HEK293 (cell line): ENCODE measurements around the gene RPL15.
A peak's percentile ranks its signal among the peaks of the same experiment; 100 is the strongest.

Experiments used
- BCL11A ChIP-seq: fragments of 450-650 bp; formaldehyde crosslinking; IDR thresholded peaks from 2 replicates; pipeline ENCODE4 v1.5.1; 2016; ENCODE audit warnings: low read depth, missing biosample characterization, missing genetic modification characterization
- KLF1 ChIP-seq: fragments of 450-650 bp; formaldehyde crosslinking; IDR thresholded peaks from 2 replicates; pipeline ENCODE4 v1.5.1; 2016; ENCODE audit warnings: missing biosample characterization, missing genetic modification characterization
- KLF8 ChIP-seq: fragments of 450-650 bp; formaldehyde crosslinking; IDR thresholded peaks from 2 replicates; pipeline ENCODE4 v1.5.1; 2016; ENCODE audit warnings: missing biosample characterization, missing genetic modification characterization
- KLF9 ChIP-seq: fragments of 450-650 bp; formaldehyde crosslinking; IDR thresholded peaks from 2 replicates; pipeline ENCODE4 v1.5.1; 2016; ENCODE audit warnings: missing biosample characterization, missing genetic modification characterization, low read depth
- SCRT1 ChIP-seq: fragments of 450-650 bp; formaldehyde crosslinking; IDR thresholded peaks from 2 replicates; pipeline ENCODE4 v1.5.1; 2016; ENCODE audit warnings: missing biosample characterization, missing genetic modification characterization, borderline replicate concordance
- SCRT2 ChIP-seq: fragments of 450-650 bp; formaldehyde crosslinking; IDR thresholded peaks from 2 replicates; pipeline ENCODE4 v1.5.1; 2016; ENCODE audit warnings: missing biosample characterization, missing genetic modification characterization
- ZBTB17 ChIP-seq: fragments of 450-650 bp; formaldehyde crosslinking; IDR thresholded peaks from 2 replicates; pipeline ENCODE4 v1.5.1; 2016; ENCODE audit warnings: missing biosample characterization, missing genetic modification characterization
- ZFHX2 ChIP-seq: fragments of 450-650 bp; formaldehyde crosslinking; conservative IDR thresholded peaks from 2 replicates; pipeline ENCODE4 v1.5.1; 2016; ENCODE audit warnings: missing biosample characterization, missing genetic modification characterization
- ZFP3 ChIP-seq: fragments of 450-650 bp; formaldehyde crosslinking; IDR thresholded peaks from 2 replicates; pipeline ENCODE4 v1.5.1; 2016; ENCODE audit warnings: low read depth, missing biosample characterization, missing genetic modification characterization
- ZFP41 ChIP-seq: fragments of 450-650 bp; formaldehyde crosslinking; IDR thresholded peaks from 2 replicates; pipeline ENCODE4 v1.5.1; 2016; ENCODE audit warnings: missing biosample characterization, missing genetic modification characterization, borderline replicate concordance
- ZNF155 ChIP-seq: fragments of 450-650 bp; formaldehyde crosslinking; IDR thresholded peaks from 2 replicates; pipeline ENCODE4 v1.5.1; 2016; ENCODE audit warnings: missing biosample characterization, missing genetic modification characterization
- ZNF202 ChIP-seq: fragments of 450-650 bp; formaldehyde crosslinking; IDR thresholded peaks from 2 replicates; pipeline ENCODE4 v1.5.1; 2016; ENCODE audit warnings: missing biosample characterization, missing genetic modification characterization, borderline replicate concordance
- ZNF23 ChIP-seq: fragments of 450-650 bp; formaldehyde crosslinking; IDR thresholded peaks from 2 replicates; pipeline ENCODE4 v1.5.1; 2016; ENCODE audit warnings: missing biosample characterization, missing genetic modification characterization, borderline replicate concordance
- ZNF248 ChIP-seq: fragments of 450-650 bp; formaldehyde crosslinking; IDR thresholded peaks from 2 replicates; pipeline ENCODE4 v1.5.1; 2017; ENCODE audit warnings: missing biosample characterization, missing genetic modification characterization
- ZNF341 ChIP-seq: fragments of 450-650 bp; formaldehyde crosslinking; IDR thresholded peaks from 2 replicates; pipeline ENCODE4; 2016; ENCODE audit warnings: low read depth, missing biosample characterization, missing genetic modification characterization
- ZNF394 ChIP-seq: fragments of 450-650 bp; formaldehyde crosslinking; IDR thresholded peaks from 2 replicates; pipeline ENCODE4 v1.5.1; 2016; ENCODE audit warnings: missing biosample characterization, missing genetic modification characterization, mild to moderate bottlenecking, moderate library complexity, borderline replicate concordance
- ZNF426 ChIP-seq: fragments of 450-650 bp; formaldehyde crosslinking; IDR thresholded peaks from 2 replicates; pipeline ENCODE4 v1.5.1; 2017; ENCODE audit warnings: missing biosample characterization, missing genetic modification characterization, mild to moderate bottlenecking, inconsistent platforms, moderate library complexity
- ZNF548 ChIP-seq: fragments of 450-650 bp; formaldehyde crosslinking; IDR thresholded peaks from 2 replicates; pipeline ENCODE4 v1.5.1; 2016; ENCODE audit warnings: missing biosample characterization, missing genetic modification characterization
- ZNF629 ChIP-seq: fragments of 450-650 bp; formaldehyde crosslinking; IDR thresholded peaks from 2 replicates; pipeline ENCODE4 v1.5.1; 2017; ENCODE audit warnings: missing biosample characterization, missing genetic modification characterization
- ZNF664 ChIP-seq: fragments of 450-650 bp; formaldehyde crosslinking; IDR thresholded peaks from 2 replicates; pipeline ENCODE4 v1.5.1; 2016; ENCODE audit warnings: missing biosample characterization, missing genetic modification characterization
- ZNF768 ChIP-seq: fragments of 450-650 bp; formaldehyde crosslinking; IDR thresholded peaks from 2 replicates; pipeline ENCODE4 v1.5.1; 2018; ENCODE audit warnings: missing biosample characterization, mild to moderate bottlenecking, missing genetic modification characterization
- TF ChIP-seq, protein P1 (sequence below): fragments of 450-650 bp; formaldehyde crosslinking; IDR thresholded peaks from 2 replicates; pipeline ENCODE4 v1.5.1; 2016; ENCODE audit warnings: missing biosample characterization, missing genetic modification characterization
- TF ChIP-seq, protein P2 (sequence below): fragments of 450-650 bp; formaldehyde crosslinking; IDR thresholded peaks from 2 replicates; pipeline ENCODE4 v1.5.1; 2016; ENCODE audit warnings: missing biosample characterization, missing genetic modification characterization
- TF ChIP-seq, protein P3 (sequence below): fragments of 450-650 bp; formaldehyde crosslinking; IDR thresholded peaks from 2 replicates; pipeline ENCODE4 v1.5.1; 2017; ENCODE audit warnings: missing biosample characterization, mild to moderate bottlenecking, missing genetic modification characterization, moderate library complexity
- TF ChIP-seq, protein P4 (sequence below): fragments of 450-650 bp; formaldehyde crosslinking; IDR thresholded peaks from 2 replicates; pipeline ENCODE4 v1.5.1; 2016; ENCODE audit warnings: missing biosample characterization, missing genetic modification characterization
- TF ChIP-seq, protein P5 (sequence below): fragments of 450-650 bp; formaldehyde crosslinking; IDR thresholded peaks from 2 replicates; pipeline ENCODE4 v1.5.1; 2016; ENCODE audit warnings: missing biosample characterization, missing genetic modification characterization

RPL15 gene

DNA sequence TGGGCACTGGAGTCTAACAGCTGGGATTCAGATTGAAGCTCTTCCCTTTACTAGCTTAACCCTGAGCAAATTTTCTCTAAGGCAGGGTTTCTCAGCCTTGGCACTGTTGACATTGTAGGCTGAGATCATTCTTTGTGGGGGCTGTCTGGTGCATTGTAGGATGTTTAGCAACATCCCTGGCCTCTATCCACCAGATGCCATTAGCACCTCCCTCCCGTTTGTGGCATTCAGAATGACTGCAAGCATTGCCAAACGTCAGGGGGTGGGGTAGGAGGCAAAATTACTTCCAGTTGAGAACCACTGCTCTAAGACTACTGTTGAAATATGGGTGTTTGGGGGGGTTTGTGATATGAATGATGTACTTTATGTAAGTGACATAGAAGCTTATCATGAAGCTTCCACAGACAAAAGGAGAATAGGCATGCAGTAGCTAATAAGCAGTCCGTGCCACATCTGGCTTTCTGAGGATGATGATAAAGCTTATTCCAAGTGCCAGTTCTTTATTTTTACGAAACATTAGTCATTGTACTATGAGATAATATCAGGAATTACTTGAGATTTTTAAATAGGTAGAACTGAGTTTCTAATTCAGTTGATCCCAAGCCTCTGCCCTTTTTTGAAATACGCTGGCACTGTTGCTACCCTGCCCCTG lies 39.5 kb upstream of the RPL15 start (continued):
- no peak for TF ChIP-seq SCRT2
- TF ChIP-seq KLF9 (tag by site-specific recombination): no peak
- TF ChIP-seq ZNF664: no peak
- TF ChIP-seq, protein P1, sequence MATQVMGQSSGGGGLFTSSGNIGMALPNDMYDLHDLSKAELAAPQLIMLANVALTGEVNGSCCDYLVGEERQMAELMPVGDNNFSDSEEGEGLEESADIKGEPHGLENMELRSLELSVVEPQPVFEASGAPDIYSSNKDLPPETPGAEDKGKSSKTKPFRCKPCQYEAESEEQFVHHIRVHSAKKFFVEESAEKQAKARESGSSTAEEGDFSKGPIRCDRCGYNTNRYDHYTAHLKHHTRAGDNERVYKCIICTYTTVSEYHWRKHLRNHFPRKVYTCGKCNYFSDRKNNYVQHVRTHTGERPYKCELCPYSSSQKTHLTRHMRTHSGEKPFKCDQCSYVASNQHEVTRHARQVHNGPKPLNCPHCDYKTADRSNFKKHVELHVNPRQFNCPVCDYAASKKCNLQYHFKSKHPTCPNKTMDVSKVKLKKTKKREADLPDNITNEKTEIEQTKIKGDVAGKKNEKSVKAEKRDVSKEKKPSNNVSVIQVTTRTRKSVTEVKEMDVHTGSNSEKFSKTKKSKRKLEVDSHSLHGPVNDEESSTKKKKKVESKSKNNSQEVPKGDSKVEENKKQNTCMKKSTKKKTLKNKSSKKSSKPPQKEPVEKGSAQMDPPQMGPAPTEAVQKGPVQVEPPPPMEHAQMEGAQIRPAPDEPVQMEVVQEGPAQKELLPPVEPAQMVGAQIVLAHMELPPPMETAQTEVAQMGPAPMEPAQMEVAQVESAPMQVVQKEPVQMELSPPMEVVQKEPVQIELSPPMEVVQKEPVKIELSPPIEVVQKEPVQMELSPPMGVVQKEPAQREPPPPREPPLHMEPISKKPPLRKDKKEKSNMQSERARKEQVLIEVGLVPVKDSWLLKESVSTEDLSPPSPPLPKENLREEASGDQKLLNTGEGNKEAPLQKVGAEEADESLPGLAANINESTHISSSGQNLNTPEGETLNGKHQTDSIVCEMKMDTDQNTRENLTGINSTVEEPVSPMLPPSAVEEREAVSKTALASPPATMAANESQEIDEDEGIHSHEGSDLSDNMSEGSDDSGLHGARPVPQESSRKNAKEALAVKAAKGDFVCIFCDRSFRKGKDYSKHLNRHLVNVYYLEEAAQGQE (tag by site-specific recombination): no peak
- no peak for TF ChIP-seq ZFP3 (tag by site-specific recombination)
- TF ChIP-seq ZNF426 (tag by site-specific recombination): no peak
- no peak for TF ChIP-seq ZNF155 (tag by site-specific recombination)
- TF ChIP-seq, protein P2, sequence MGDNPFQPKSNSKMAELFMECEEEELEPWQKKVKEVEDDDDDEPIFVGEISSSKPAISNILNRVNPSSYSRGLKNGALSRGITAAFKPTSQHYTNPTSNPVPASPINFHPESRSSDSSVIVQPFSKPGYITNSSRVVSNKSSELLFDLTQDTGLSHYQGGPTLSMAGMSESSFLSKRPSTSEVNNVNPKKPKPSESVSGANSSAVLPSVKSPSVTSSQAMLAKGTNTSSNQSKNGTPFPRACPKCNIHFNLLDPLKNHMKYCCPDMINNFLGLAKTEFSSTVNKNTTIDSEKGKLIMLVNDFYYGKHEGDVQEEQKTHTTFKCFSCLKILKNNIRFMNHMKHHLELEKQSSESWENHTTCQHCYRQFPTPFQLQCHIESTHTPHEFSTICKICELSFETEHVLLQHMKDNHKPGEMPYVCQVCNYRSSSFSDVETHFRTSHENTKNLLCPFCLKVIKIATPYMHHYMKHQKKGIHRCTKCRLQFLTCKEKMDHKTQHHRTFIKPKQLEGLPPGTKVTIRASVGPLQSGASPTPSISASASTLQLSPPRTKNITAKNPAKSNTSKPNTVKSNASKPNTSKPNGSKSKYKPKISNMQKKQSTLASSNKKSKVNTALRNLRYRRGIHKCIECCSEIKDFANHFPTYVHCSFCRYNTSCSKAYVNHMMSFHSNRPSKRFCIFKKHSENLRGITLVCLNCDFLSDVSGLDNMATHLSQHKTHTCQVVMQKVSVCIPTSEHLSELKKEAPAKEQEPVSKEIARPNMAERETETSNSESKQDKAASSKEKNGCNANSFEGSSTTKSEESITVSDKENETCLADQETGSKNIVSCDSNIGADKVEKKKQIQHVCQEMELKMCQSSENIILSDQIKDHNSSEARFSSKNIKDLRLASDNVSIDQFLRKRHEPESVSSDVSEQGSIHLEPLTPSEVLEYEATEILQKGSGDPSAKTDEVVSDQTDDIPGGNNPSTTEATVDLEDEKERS (tag by site-specific recombination): no peak
- TF ChIP-seq ZNF341 (tag by site-specific recombination): peak; percentile 59
- no peak for TF ChIP-seq ZNF768 (tag by site-specific recombination)
- TF ChIP-seq, protein P3, sequence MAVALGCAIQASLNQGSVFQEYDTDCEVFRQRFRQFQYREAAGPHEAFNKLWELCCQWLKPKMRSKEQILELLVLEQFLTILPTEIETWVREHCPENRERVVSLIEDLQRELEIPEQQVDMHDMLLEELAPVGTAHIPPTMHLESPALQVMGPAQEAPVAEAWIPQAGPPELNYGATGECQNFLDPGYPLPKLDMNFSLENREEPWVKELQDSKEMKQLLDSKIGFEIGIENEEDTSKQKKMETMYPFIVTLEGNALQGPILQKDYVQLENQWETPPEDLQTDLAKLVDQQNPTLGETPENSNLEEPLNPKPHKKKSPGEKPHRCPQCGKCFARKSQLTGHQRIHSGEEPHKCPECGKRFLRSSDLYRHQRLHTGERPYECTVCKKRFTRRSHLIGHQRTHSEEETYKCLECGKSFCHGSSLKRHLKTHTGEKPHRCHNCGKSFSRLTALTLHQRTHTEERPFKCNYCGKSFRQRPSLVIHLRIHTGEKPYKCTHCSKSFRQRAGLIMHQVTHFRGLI (tag by site-specific recombination): no peak
- TF ChIP-seq, protein P4, sequence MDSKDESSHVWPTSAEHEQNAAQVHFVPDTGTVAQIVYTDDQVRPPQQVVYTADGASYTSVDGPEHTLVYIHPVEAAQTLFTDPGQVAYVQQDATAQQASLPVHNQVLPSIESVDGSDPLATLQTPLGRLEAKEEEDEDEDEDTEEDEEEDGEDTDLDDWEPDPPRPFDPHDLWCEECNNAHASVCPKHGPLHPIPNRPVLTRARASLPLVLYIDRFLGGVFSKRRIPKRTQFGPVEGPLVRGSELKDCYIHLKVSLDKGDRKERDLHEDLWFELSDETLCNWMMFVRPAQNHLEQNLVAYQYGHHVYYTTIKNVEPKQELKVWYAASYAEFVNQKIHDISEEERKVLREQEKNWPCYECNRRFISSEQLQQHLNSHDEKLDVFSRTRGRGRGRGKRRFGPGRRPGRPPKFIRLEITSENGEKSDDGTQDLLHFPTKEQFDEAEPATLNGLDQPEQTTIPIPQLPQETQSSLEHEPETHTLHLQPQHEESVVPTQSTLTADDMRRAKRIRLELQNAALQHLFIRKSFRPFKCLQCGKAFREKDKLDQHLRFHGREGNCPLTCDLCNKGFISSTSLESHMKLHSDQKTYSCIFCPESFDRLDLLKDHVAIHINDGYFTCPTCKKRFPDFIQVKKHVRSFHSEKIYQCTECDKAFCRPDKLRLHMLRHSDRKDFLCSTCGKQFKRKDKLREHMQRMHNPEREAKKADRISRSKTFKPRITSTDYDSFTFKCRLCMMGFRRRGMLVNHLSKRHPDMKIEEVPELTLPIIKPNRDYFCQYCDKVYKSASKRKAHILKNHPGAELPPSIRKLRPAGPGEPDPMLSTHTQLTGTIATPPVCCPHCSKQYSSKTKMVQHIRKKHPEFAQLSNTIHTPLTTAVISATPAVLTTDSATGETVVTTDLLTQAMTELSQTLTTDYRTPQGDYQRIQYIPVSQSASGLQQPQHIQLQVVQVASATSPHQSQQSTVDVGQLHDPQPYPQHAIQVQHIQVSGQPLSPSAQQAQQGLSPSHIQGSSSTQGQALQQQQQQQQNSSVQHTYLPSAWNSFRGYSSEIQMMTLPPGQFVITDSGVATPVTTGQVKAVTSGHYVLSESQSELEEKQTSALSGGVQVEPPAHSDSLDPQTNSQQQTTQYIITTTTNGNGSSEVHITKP (tag by site-specific recombination): peak; percentile 55
- TF ChIP-seq ZNF23 (tag by site-specific recombination): no peak
- TF ChIP-seq ZFP41 (tag by site-specific recombination): no peak
- TF ChIP-seq ZFHX2: peak; percentile 68
- 0 out of 2 replicates have a peak, but pooled peaks have one; percentile 10 for TF ChIP-seq KLF1 (tag by site-specific recombination)
- no peak for TF ChIP-seq SCRT1
- TF ChIP-seq ZNF202: no peak
- no peak for TF ChIP-seq BCL11A (tag by site-specific recombination)
- TF ChIP-seq KLF8 (tag by site-specific recombination): no peak
- TF ChIP-seq ZNF248 (tag by site-specific recombination): no peak
- no peak for TF ChIP-seq ZNF394 (tag by site-specific recombination)
- no peak for TF ChIP-seq ZBTB17 (tag by site-specific recombination)
- 0 out of 2 replicates have a peak, but pooled peaks have one; percentile 24 for TF ChIP-seq ZNF629 (tag by site-specific recombination)
- TF ChIP-seq ZNF548: no peak
- TF ChIP-seq, protein P5, sequence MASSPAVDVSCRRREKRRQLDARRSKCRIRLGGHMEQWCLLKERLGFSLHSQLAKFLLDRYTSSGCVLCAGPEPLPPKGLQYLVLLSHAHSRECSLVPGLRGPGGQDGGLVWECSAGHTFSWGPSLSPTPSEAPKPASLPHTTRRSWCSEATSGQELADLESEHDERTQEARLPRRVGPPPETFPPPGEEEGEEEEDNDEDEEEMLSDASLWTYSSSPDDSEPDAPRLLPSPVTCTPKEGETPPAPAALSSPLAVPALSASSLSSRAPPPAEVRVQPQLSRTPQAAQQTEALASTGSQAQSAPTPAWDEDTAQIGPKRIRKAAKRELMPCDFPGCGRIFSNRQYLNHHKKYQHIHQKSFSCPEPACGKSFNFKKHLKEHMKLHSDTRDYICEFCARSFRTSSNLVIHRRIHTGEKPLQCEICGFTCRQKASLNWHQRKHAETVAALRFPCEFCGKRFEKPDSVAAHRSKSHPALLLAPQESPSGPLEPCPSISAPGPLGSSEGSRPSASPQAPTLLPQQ: peak; percentile 19; the same call in 1 of the 2 replicates
